NCI-H446 treated with DMSO at 0.1 percent for 48 hours (cell line): ENCODE data around the gene CAMSAP1.

Experiments used
- DNase-seq: peaks from one replicate; lab custom pipeline; 2025; lab: John Stamatoyannopoulos, UW

The CAMSAP1 gene

GRCh38 chr9:135880438-135880837, 26.9 kb downstream of the CAMSAP1 start:
- DNase-seq: no peak

- DNase-seq: no peak
Observed at GRCh38 chr9:135879619-135880018, 27.7 kb downstream of the CAMSAP1 start.

- no peak for DNase-seq
Observed at GRCh38 chr9:135879237-135879601, 28.1 kb downstream of the CAMSAP1 start.

- no peak for DNase-seq
Observed at GRCh38 chr9:135878528-135879236, 28.7 kb downstream of the CAMSAP1 start.

GRCh38 chr9:135877791-135878527, 29.4 kb downstream of the CAMSAP1 start:
- DNase-seq: no peak

GRCh38 chr9:135876936-135877335, 30.4 kb downstream of the CAMSAP1 start:
- DNase-seq: no peak

GRCh38 chr9:135874859-135875258, 32.5 kb downstream of the CAMSAP1 start:
- DNase-seq: no peak

- DNase-seq: no peak
Observed at GRCh38 chr9:135869909-135870308, 37.4 kb downstream of the CAMSAP1 start.

GRCh38 chr9:135865531-135865930, 41.8 kb downstream of the CAMSAP1 start:
- DNase-seq: no peak

- no peak for DNase-seq
Observed at GRCh38 chr9:135864447-135865049, 42.8 kb downstream of the CAMSAP1 start.

- DNase-seq: no peak
Observed at GRCh38 chr9:135862809-135863208, 44.5 kb downstream of the CAMSAP1 start.

- no peak for DNase-seq
Observed at GRCh38 chr9:135858491-135859185, 48.7 kb downstream of the CAMSAP1 start.

- no peak for DNase-seq
Observed at GRCh38 chr9:135857843-135858242, 49.5 kb downstream of the CAMSAP1 start.

- no peak for DNase-seq
Observed at GRCh38 chr9:135857371-135857786, 50.0 kb downstream of the CAMSAP1 start.

- no peak for DNase-seq
Observed at GRCh38 chr9:135851748-135852147, 55.6 kb downstream of the CAMSAP1 start.

- DNase-seq: no peak
Observed at GRCh38 chr9:135850737-135851136, 56.6 kb downstream of the CAMSAP1 start.

GRCh38 chr9:135849181-135849580, 58.2 kb downstream of the CAMSAP1 start:
- no peak for DNase-seq

- no peak for DNase-seq
Observed at GRCh38 chr9:135848341-135849047, 58.9 kb downstream of the CAMSAP1 start.

GRCh38 chr9:135847833-135848232, 59.5 kb downstream of the CAMSAP1 start:
- no peak for DNase-seq

- no peak for DNase-seq
Observed at GRCh38 chr9:135840539-135840938, 66.8 kb downstream of the CAMSAP1 start.

GRCh38 chr9:135840107-135840506, 67.2 kb downstream of the CAMSAP1 start:
- no peak for DNase-seq

- no peak for DNase-seq
Observed at GRCh38 chr9:135839516-135839915, 67.8 kb downstream of the CAMSAP1 start.
